NB4 (cell line): Measurements from ENCODE around the gene SPSB3.

Experiments used
- CTCF ChIP-seq: IDR thresholded peaks from one replicate; pipeline ENCODE4 v1.5.1; 2012; ENCODE audit warnings: low read depth, low read length
- MAX ChIP-seq: IDR thresholded peaks from 2 replicates; pipeline ENCODE4 v1.6.1; 2011; ENCODE audit warnings: low read depth, low read length
- MYC ChIP-seq: IDR thresholded peaks from 2 replicates; pipeline ENCODE4 v1.6.1; 2011; ENCODE audit warnings: low read depth, low read length
- POLR2A ChIP-seq: IDR thresholded peaks from 2 replicates; pipeline ENCODE4 v1.6.1; 2011; ENCODE audit warnings: mild to moderate bottlenecking; ENCODE audit not compliant: insufficient read length; ENCODE audit errors: extremely low read depth

- TF ChIP-seq CTCF: no peak
- no peak for TF ChIP-seq POLR2A
- peak; percentile 49; the same call in 1 of the 2 replicates for TF ChIP-seq MAX
- no peak; the same call in 1 of the 2 replicates for TF ChIP-seq MYC
Measured at GRCh38 chr16:1772362-1772907, 9.9 kb downstream of the SPSB3 start, which contains the start of gene EME2.
